IMR-90 (cell line): Measurements from ENCODE around the gene ESAM. TPM values are rescaled to one million over a fixed set of nuclear protein-coding genes. Genes with fewer than 3 reads are reported as not detected.
A peak's percentile ranks its signal among the peaks of the same experiment; 100 is the strongest.

Experiments
- ATAC-seq: fragments of 200-7000 bp; cut with Tn5 transposase; 2 replicates; pipeline ENCODE4 v1.9.1; 2020; ENCODE audit warnings: low read depth, mild to moderate bottlenecking, moderate library complexity
- BruUV-seq: library from RNA; stranded (reverse); fragments of 400-500 nt; replicated peaks from 2 replicates; lab custom pipeline; 2021; lab: Mats Ljungman, UMichigan
- CTCF ChIA-PET: fragments of 300-600 bp; formaldehyde crosslinking; extraction: SDS; loops from one replicate; lab custom pipeline; 2021; ENCODE audit warnings: antibody characterized with exemption; lab: Yijun Ruan, JAX
- POLR2A ChIA-PET: fragments of 300-600 bp; sonication (Branson Sonifier 250); formaldehyde crosslinking; loops from one replicate; lab custom pipeline; 2022; ENCODE audit warnings: antibody characterized with exemption; ENCODE audit not compliant: unreplicated experiment; lab: Charles Lee
- DNase-seq: peaks from one replicate; pipeline ENCODE4 v3.0.0; 2013
- H2AFZ ChIP-seq: replicated peaks from 2 replicates; pipeline ENCODE3; 2013; ENCODE audit warnings: low read length, mild to moderate bottlenecking; ENCODE audit not compliant: poor library complexity
- H2AK5ac ChIP-seq: 2 replicates; pipeline ENCODE4 v1.6.1; 2013; ENCODE audit warnings: low read depth, low read length, inconsistent platforms
- H2AK9ac ChIP-seq: replicated peaks from 2 replicates; pipeline ENCODE3; 2013; ENCODE audit warnings: mild to moderate bottlenecking, low read depth, low read length, moderate library complexity; ENCODE audit not compliant: poor library complexity
- H2BK120ac ChIP-seq: 2 replicates; pipeline ENCODE4 v1.6.1; 2013; ENCODE audit warnings: low read depth, low read length, inconsistent platforms
- H2BK15ac ChIP-seq: 3 replicates; pipeline ENCODE4 v1.6.1; 2013; ENCODE audit warnings: low read depth, low read length, inconsistent platforms
- H2BK20ac ChIP-seq: 2 replicates; pipeline ENCODE4 v1.6.1; 2013; ENCODE audit warnings: low read depth, mild to moderate bottlenecking, inconsistent platforms, low read length, moderate library complexity
- H2BK5ac ChIP-seq: 2 replicates; pipeline ENCODE4 v1.6.1; 2013; ENCODE audit warnings: mild to moderate bottlenecking, low read depth, low read length, inconsistent platforms; ENCODE audit not compliant: poor library complexity, severe bottlenecking
- H3K14ac ChIP-seq: replicated peaks from 2 replicates; pipeline ENCODE4 v1.6.1; 2013; ENCODE audit warnings: low read depth, low read length, inconsistent platforms
- H3K18ac ChIP-seq: 2 replicates; pipeline ENCODE4 v1.6.1; 2013; ENCODE audit warnings: low read depth, low read length, control low read depth
- H3K23ac ChIP-seq: 2 replicates; pipeline ENCODE4 v1.6.1; 2013; ENCODE audit warnings: low read depth, low read length, inconsistent platforms
- H3K27ac ChIP-seq: 2 replicates; pipeline ENCODE4 v1.5.1; 2013; ENCODE audit warnings: mild to moderate bottlenecking, control low read depth, low read length; ENCODE audit not compliant: insufficient read depth
- H3K27me3 ChIP-seq: 2 replicates; pipeline ENCODE4 v1.6.1; 2013; ENCODE audit warnings: low read length; ENCODE audit not compliant: control insufficient read depth, insufficient read depth
- H3K36me3 ChIP-seq: 2 replicates; pipeline ENCODE4 v1.6.1; 2013; ENCODE audit warnings: low read length, mixed read lengths; ENCODE audit not compliant: control insufficient read depth, insufficient read depth
- H3K4ac ChIP-seq: 2 replicates; pipeline ENCODE4 v1.6.1; 2013; ENCODE audit warnings: low read depth, low read length, inconsistent platforms
- H3K4me1 ChIP-seq: 2 replicates; pipeline ENCODE4 v1.6.1; 2013; ENCODE audit warnings: low read length, mixed read lengths; ENCODE audit not compliant: control insufficient read depth, insufficient read depth
- H3K4me2 ChIP-seq: 2 replicates; pipeline ENCODE4 v1.6.1; 2013; ENCODE audit warnings: low read depth, mild to moderate bottlenecking, control low read depth, low read length, moderate library complexity
- H3K4me3 ChIP-seq: 2 replicates; pipeline ENCODE4 v1.5.1; 2013; ENCODE audit warnings: low read depth, mild to moderate bottlenecking, control low read depth, low read length, moderate library complexity; ENCODE audit not compliant: insufficient read depth
- H3K56ac ChIP-seq: 2 replicates; pipeline ENCODE4 v1.6.1; 2013; ENCODE audit warnings: low read length, inconsistent platforms; ENCODE audit not compliant: insufficient read depth; ENCODE audit errors: extremely low read depth
- H3K79me1 ChIP-seq, 2 experiments: 2 replicates each; pipeline ENCODE4 v1.6.1; 2013; ENCODE audit warnings: low read length in 2 of 2, inconsistent platforms in 1 of 2, low read depth in 1 of 2
- H3K9ac ChIP-seq: 2 replicates; pipeline ENCODE4 v1.6.1; 2013; ENCODE audit warnings: low read depth, low read length, control low read depth
- H3K9me1 ChIP-seq: 2 replicates; pipeline ENCODE4 v1.6.1; 2013; ENCODE audit warnings: low read length, inconsistent platforms; ENCODE audit not compliant: insufficient read depth
- H3K9me3 ChIP-seq: 2 replicates; pipeline ENCODE4 v1.6.1; 2013; ENCODE audit warnings: low read length; ENCODE audit not compliant: control insufficient read depth, insufficient read depth
- H4K20me1 ChIP-seq: 2 replicates; pipeline ENCODE4 v1.6.1; 2013; ENCODE audit warnings: low read length, inconsistent platforms; ENCODE audit not compliant: insufficient read depth
- H4K5ac ChIP-seq: 2 replicates; pipeline ENCODE4 v1.6.1; 2013; ENCODE audit warnings: mild to moderate bottlenecking, low read depth, low read length, control low read depth
- H4K8ac ChIP-seq, 2 experiments: 2 replicates each; pipeline ENCODE4 v1.6.1; 2013; ENCODE audit warnings: low read depth in 2 of 2, low read length in 2 of 2, control low read depth in 1 of 2, inconsistent platforms in 1 of 2
- H4K91ac ChIP-seq: 2 replicates; pipeline ENCODE4 v1.6.1; 2013; ENCODE audit warnings: low read depth, low read length, inconsistent platforms; ENCODE audit not compliant: insufficient read depth
- BHLHE40 ChIP-seq: fragments of 150-350 bp; IDR thresholded peaks from 2 replicates; pipeline ENCODE4 v1.6.1; 2016; ENCODE audit warnings: mild to moderate bottlenecking, low read depth, low read length
- CHD1 ChIP-seq: IDR thresholded peaks from 2 replicates; pipeline ENCODE4 v1.6.1; 2012; ENCODE audit warnings: low read depth, low read length, improper control_type of control experiment
- CTCF ChIP-seq: conservative IDR thresholded peaks from 2 replicates; pipeline ENCODE4 v1.5.1; 2012; ENCODE audit warnings: mild to moderate bottlenecking, low read depth, low read length, improper control_type of control experiment
- MAZ ChIP-seq: IDR thresholded peaks from 2 replicates; pipeline ENCODE4 v1.6.1; 2012; ENCODE audit warnings: low read depth, mild to moderate bottlenecking, low read length, improper control_type of control experiment, moderate library complexity, borderline replicate concordance
- RAD21 ChIP-seq: IDR thresholded peaks from 2 replicates; pipeline ENCODE4 v1.6.1; 2012; ENCODE audit warnings: low read length, improper control_type of control experiment
- RCOR1 ChIP-seq: IDR thresholded peaks from 2 replicates; pipeline ENCODE4 v1.6.1; 2012; ENCODE audit warnings: mild to moderate bottlenecking, low read length, improper control_type of control experiment; ENCODE audit not compliant: insufficient replicate concordance
- RFX5 ChIP-seq: IDR thresholded peaks from 2 replicates; pipeline ENCODE4 v1.8.0; 2012; ENCODE audit warnings: low read depth, mild to moderate bottlenecking, low read length, moderate library complexity
- SMC3 ChIP-seq: fragments of 150-350 bp; IDR thresholded peaks from 2 replicates; pipeline ENCODE4 v1.6.1; 2016; ENCODE audit warnings: low read depth, mild to moderate bottlenecking, antibody characterized with exemption, low read length, moderate library complexity
- WGBS, 2 experiments: methylation state at CpG; one replicate each; pipeline versions ENCODE4 v1.1.5 to v1.1.7; 2013; ENCODE audit warnings: missing lambda C conversion rate in 2 of 2; ENCODE audit not compliant: insufficient read length in 1 of 2; ENCODE audit errors: extremely low coverage in 2 of 2; 5-methylcytosine and 5-hydroxymethylcytosine counted together
- dilution Hi-C: fragments of 300-500 bp; cut with HindIII; formaldehyde crosslinking; loops from one replicate; pipeline ENCODE4 v1.14.3; 2018; ENCODE audit warnings: low sequenced_read_pairs; ENCODE audit not compliant: unreplicated experiment
- in situ Hi-C: fragments of 300-500 bp; cut with MboI; formaldehyde crosslinking; loops from 3 replicates; pipeline ENCODE4 v1.14.3; 2019; ENCODE audit warnings: low sequenced_read_pairs, inconsistent platforms, mixed read lengths
- intact Hi-C: fragments of 100-400 bp; cut with micrococcal nuclease; formaldehyde crosslinking; loops from 2 replicates; pipeline ENCODE4 v1.10.0; 2022
- polyA plus RNA-seq, 3 experiments: library from polyadenylated mRNA; depleted of rRNA; stranded (reverse); fragments of >200 nt; gene quantifications; 2 replicates each; pipeline ENCODE4 v1.2.3, GENCODE V29; 2012; ENCODE audit warnings: low replicate concordance in 1 of 3
- total RNA-seq: library from RNA; depleted of rRNA; stranded (reverse); fragments of >200 nt; gene quantifications from 2 replicates; pipeline ENCODE4 v1.2.3, GENCODE V29; 2012
- TF ChIP-seq, protein P1 (sequence below): fragments of 150-350 bp; IDR thresholded peaks from 2 replicates; pipeline ENCODE4 v1.6.1; 2016; ENCODE audit warnings: low read depth, mild to moderate bottlenecking, low read length, moderate library complexity, borderline replicate concordance

Gene ESAM
- total and polyA plus RNA-seq, 2 of the 4 experiments (the other 2 are of a cell fraction), result under 0.01 to 0.12 TPM

DNA sequence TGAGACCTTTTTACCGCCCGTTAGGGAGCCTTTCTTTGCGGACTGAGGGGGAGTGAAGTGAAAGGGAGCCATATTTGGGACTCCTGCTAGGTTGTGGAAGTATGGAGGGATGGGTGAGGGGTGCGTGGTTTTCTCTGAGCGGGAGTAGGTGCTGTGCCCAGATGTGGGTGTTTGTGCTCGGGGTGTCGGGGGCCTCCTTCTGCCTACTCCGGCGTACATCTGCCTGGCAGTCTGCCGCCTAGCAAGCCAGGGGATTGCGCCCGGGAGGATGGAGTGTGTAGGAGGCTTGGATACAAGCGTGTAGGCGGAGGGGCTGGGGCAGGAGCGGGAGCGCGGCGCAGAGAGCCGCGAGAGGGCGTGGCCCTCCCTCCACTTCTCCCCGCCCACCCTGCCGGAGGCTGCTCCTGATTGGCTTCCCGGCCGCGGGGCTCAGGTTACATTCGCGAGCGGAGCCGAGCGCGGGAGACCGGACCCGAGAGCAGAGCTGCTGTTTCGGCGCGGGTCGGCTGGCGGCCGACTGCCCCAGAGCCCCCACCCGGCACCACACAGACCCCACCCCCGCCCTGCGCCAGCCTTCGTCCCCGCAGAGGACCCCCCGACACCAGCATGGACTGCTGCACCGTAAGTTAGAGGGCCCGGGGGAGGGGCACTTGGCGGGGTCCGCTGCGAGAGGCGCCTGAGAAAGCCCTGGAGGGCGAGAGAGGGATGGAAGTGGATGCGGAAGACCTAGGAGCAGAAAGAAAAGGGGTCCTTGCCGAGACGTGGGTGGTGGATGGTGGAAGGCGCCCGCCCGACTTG lies 22.4 kb downstream of the ESAM start, which contains the start of gene NRGN:
Gene NRGN, plus strand, starts transcription at position 464 of the 798 bp plus-strand sequence. Its CDS starts 143 bp downstream, at position 607.
- H3K18ac ChIP-seq, result no peak within 1 kb of the TSS
- H2BK5ac ChIP-seq, result no peak within 1 kb of the TSS
- no peak for TF ChIP-seq RCOR1
- peak; percentile 81 for TF ChIP-seq MAZ
- no peak for TF ChIP-seq SMC3
- TF ChIP-seq, protein P1, sequence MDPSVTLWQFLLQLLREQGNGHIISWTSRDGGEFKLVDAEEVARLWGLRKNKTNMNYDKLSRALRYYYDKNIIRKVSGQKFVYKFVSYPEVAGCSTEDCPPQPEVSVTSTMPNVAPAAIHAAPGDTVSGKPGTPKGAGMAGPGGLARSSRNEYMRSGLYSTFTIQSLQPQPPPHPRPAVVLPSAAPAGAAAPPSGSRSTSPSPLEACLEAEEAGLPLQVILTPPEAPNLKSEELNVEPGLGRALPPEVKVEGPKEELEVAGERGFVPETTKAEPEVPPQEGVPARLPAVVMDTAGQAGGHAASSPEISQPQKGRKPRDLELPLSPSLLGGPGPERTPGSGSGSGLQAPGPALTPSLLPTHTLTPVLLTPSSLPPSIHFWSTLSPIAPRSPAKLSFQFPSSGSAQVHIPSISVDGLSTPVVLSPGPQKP, result no peak
- TF ChIP-seq RAD21, result no peak
- TF ChIP-seq CTCF, result no peak
- no peak for TF ChIP-seq RFX5
- TF ChIP-seq BHLHE40, result no peak
- no peak for TF ChIP-seq CHD1
- 0% methylated on average over 2 of the region's 59 CpGs; no CpG with 5 or more reads in 1 of the 2 experiments for WGBS, 2 experiments
- peaks cover 2% of the 10 kb centered on the region; the same call in 1 of the 2 replicates for H3K4me1 ChIP-seq
- H3K9me3 ChIP-seq, result no peaks in the 10 kb centered on the region
- peak within 1 kb of the TSS; percentile 52 for H3K4me3 ChIP-seq
- H2AK5ac ChIP-seq, result peak within 1 kb of the TSS; percentile 53; the same call in 1 of the 2 replicates
- intact Hi-C loops (loop anchor here (10.0 kb wide), 1 partner anchor 65 kb away; the partner anchor contains the start of genes SIAE and SPA17), in situ Hi-C loops (no loop called here), dilution Hi-C loops (no loop called here)
- H3K56ac ChIP-seq, result no peak within 1 kb of the TSS
- peaks cover 18% of the 10 kb centered on the region for H3K27me3 ChIP-seq
- peak within 1 kb of the TSS; percentile 60; the same call in 1 of the 2 replicates for H3K4ac ChIP-seq
- POLR2A ChIA-PET, result no interaction called here
- H4K5ac ChIP-seq, result no peak within 1 kb of the TSS
- H3K9me1 ChIP-seq, result 0 out of 2 replicates have a peak, but pooled peaks cover 3% of the 10 kb centered on the region
- H2BK15ac ChIP-seq, result no peak within 1 kb of the TSS
- no peak within 1 kb of the TSS for H2BK20ac ChIP-seq
- peak within 1 kb of the TSS; percentile 65 for H3K23ac ChIP-seq
- no peak within 1 kb of the TSS; the same call in 1 of the 2 replicates for H3K27ac ChIP-seq
- H3K4me2 ChIP-seq, result peak within 1 kb of the TSS; percentile 91
- H2AFZ ChIP-seq, result peak within 1 kb of the TSS; percentile 93
- CTCF ChIA-PET, result no interaction called here
- BruUV-seq, result no TSS peak
- H4K8ac ChIP-seq, result peak within 1 kb of the TSS in 1 of 2 experiments; percentile 72; a peak in 1 of 4 replicates
- no peaks in the 10 kb centered on the region for H4K20me1 ChIP-seq
- ATAC-seq (peak; percentile 99), DNase-seq (peak; percentile 82)
- H2BK120ac ChIP-seq, result peak within 1 kb of the TSS; percentile 42; the same call in 1 of the 2 replicates
- no peak within 1 kb of the TSS for H4K91ac ChIP-seq
- H3K79me1 ChIP-seq, result peaks cover 0 to 7% of the 10 kb centered on the region in 2 experiments; a peak in 2 of 4 replicates
- H3K14ac ChIP-seq, result peak within 1 kb of the TSS; percentile 55; the same call in 1 of the 2 replicates
- peak within 1 kb of the TSS; percentile 87 for H2AK9ac ChIP-seq
- H3K9ac ChIP-seq, result peak within 1 kb of the TSS; percentile 18
- H3K36me3 ChIP-seq, result no peaks in the 10 kb centered on the region
